CD14-positive monocyte (primary cell): ENCODE data around the gene ECE2. TPM values are rescaled to one million over a fixed set of nuclear protein-coding genes. Genes with fewer than 3 reads are reported as not detected.

Source experiments
- DNase-seq, 3 donors: peaks; one replicate each; pipeline ENCODE4 v3.0.0-alpha.2; 2011 to 2022
- H2AFZ ChIP-seq: 2 replicates; pipeline ENCODE4 v1.6.0; 2012; ENCODE audit warnings: mild to moderate bottlenecking, low read depth, low read length, inconsistent platforms; ENCODE audit not compliant: insufficient read depth, poor library complexity, severe bottlenecking
- H3K27ac ChIP-seq, 2 donors: 1 replicate in 1 of 2; 2 replicates in 1 of 2; pipeline ENCODE4 v1.5.1; 2012 to 2013; ENCODE audit warnings: low read length in 2 of 2, control low read depth in 1 of 2, inconsistent platforms in 1 of 2, low read depth in 1 of 2, mild to moderate bottlenecking in 1 of 2
- H3K27me3 ChIP-seq, 2 donors: one replicate each; pipeline versions ENCODE4 v1.6.0 to v1.6.1; 2011 to 2013; ENCODE audit warnings: low read length in 2 of 2; ENCODE audit not compliant: control insufficient read depth in 2 of 2, insufficient read depth in 2 of 2
- H3K36me3 ChIP-seq, 2 donors: replicated peaks in 1 of 2; 1 replicate in 1 of 2; 2 replicates in 1 of 2; pipeline versions ENCODE4 v1.5.1 to v1.6.1; 2012 to 2013; ENCODE audit warnings: low read length in 2 of 2, control low read depth in 1 of 2, inconsistent platforms in 1 of 2, mild to moderate bottlenecking in 1 of 2; ENCODE audit not compliant: insufficient read depth in 2 of 2, control insufficient read depth in 1 of 2
- H3K4me1 ChIP-seq, 2 donors: 1 replicate in 1 of 2; 2 replicates in 1 of 2; pipeline versions ENCODE4 v1.5.1 to v1.6.1; 2012 to 2013; ENCODE audit warnings: low read length in 2 of 2, control low read depth in 1 of 2, inconsistent platforms in 1 of 2, mild to moderate bottlenecking in 1 of 2, moderate library complexity in 1 of 2; ENCODE audit not compliant: insufficient read depth in 2 of 2, control insufficient read depth in 1 of 2
- H3K4me2 ChIP-seq: replicated peaks from 2 replicates; pipeline ENCODE3; 2012; ENCODE audit warnings: low read length, moderate library complexity, mild to moderate bottlenecking; ENCODE audit not compliant: poor library complexity, severe bottlenecking; ENCODE audit errors: extremely low read depth
- H3K4me3 ChIP-seq, 3 experiments: fragments of 200-600 bp in 1 of 3; sonication (generic) in 1 of 3; replicated peaks in 1 of 3; 1 replicate in 2 of 3; 2 replicates in 1 of 3; pipeline ENCODE4 v1.5.1; 2011 to 2013; ENCODE audit warnings: low read length in 3 of 3, mild to moderate bottlenecking in 3 of 3, control low read depth in 2 of 3, low read depth in 2 of 3, inconsistent platforms in 1 of 3, moderate library complexity in 1 of 3
- H3K79me2 ChIP-seq: 2 replicates; pipeline ENCODE4 v1.6.0; 2012; ENCODE audit warnings: mild to moderate bottlenecking, control low read depth, inconsistent platforms, low read length, moderate library complexity; ENCODE audit not compliant: insufficient read depth
- H3K9ac ChIP-seq: 2 replicates; pipeline ENCODE4 v1.6.0; 2017; ENCODE audit warnings: low read length, mild to moderate bottlenecking; ENCODE audit not compliant: insufficient read depth, poor library complexity, severe bottlenecking
- H3K9me3 ChIP-seq, 2 donors: replicated peaks in 1 of 2; 1 replicate in 1 of 2; 2 replicates in 1 of 2; pipeline versions ENCODE4 v1.5.1 to v1.6.1; 2012 to 2013; ENCODE audit warnings: low read length in 2 of 2, control low read depth in 1 of 2; ENCODE audit not compliant: control insufficient read depth in 1 of 2, insufficient read depth in 1 of 2
- H4K20me1 ChIP-seq: 2 replicates; pipeline ENCODE4 v1.6.0; 2012; ENCODE audit warnings: mild to moderate bottlenecking, low read length, control low read depth, moderate library complexity; ENCODE audit not compliant: insufficient read depth
- H3K27ac Mint-ChIP-seq, 7 donors: one replicate each; pipeline ENCODE4 v1.8.0; 2020; ENCODE audit warnings: mild to moderate bottlenecking in 7 of 7, mixed read lengths in 7 of 7, moderate library complexity in 6 of 7, inconsistent platforms in 2 of 7
- H3K27me3 Mint-ChIP-seq, 3 donors: one replicate each; pipeline ENCODE4 v1.8.0; 2021 to 2022; ENCODE audit warnings: low read depth in 3 of 3, mild to moderate bottlenecking in 3 of 3, mixed read lengths in 3 of 3, moderate library complexity in 3 of 3, inconsistent platforms in 1 of 3
- H3K36me3 Mint-ChIP-seq, 2 donors: one replicate each; pipeline ENCODE4 v1.8.0; 2020; ENCODE audit warnings: mixed read lengths in 2 of 2, inconsistent platforms in 1 of 2, mild to moderate bottlenecking in 1 of 2
- H3K4me1 Mint-ChIP-seq: one replicate; pipeline ENCODE4 v1.8.0; 2020; ENCODE audit warnings: mild to moderate bottlenecking, mixed read lengths
- H3K4me3 Mint-ChIP-seq, 2 donors: one replicate each; pipeline ENCODE4 v1.8.0; 2020; ENCODE audit warnings: mild to moderate bottlenecking in 2 of 2, mixed read lengths in 2 of 2, moderate library complexity in 1 of 2
- H3K9me3 Mint-ChIP-seq, 7 donors: one replicate each; pipeline ENCODE4 v1.8.0; 2020 to 2022; ENCODE audit warnings: mixed read lengths in 7 of 7, mild to moderate bottlenecking in 6 of 7, moderate library complexity in 6 of 7, inconsistent platforms in 2 of 7
- CTCF ChIP-seq: fragments of 200-600 bp; IDR thresholded peaks from one replicate; pipeline ENCODE4 v1.8.0; 2022; ENCODE audit warnings: antibody characterized with exemption, mild to moderate bottlenecking
- WGBS: methylation state at CpG from one replicate; pipeline ENCODE4 v1.1.5; 2013; ENCODE audit warnings: missing lambda C conversion rate; ENCODE audit not compliant: insufficient coverage; 5-methylcytosine and 5-hydroxymethylcytosine counted together
- intact Hi-C, 2 donors: fragments of 100-400 bp; cut with micrococcal nuclease; formaldehyde crosslinking; loops; one replicate each; pipeline versions ENCODE4 v1.15.0 to v1.15.1; 2023
- polyA plus RNA-seq, 3 donors: library from polyadenylated mRNA; depleted of rRNA in 1 of 3; unstranded in 2 of 3; stranded (reverse) in 1 of 3; fragments of 300-500 nt in 2 of 3; fragments of >200 nt in 1 of 3; fragmentation: Illumina TruSeq in 2 of 3; gene quantifications; 1 replicate in 2 of 3; 2 replicates in 1 of 3; pipeline ENCODE4 v1.2.3, GENCODE V29; 2012 to 2021

The ECE2 gene
- polyA plus RNA-seq, 3 donors, result not detected

- no peak overlapping the region for H3K27ac ChIP-seq
- peaks cover 0 to 5% of the 10 kb centered on the region in 2 donors for H3K36me3 Mint-ChIP-seq
- no peaks in the 10 kb centered on the region for H3K36me3 ChIP-seq
- no peak overlapping the region for H3K4me2 ChIP-seq
- no peak overlapping the region for H3K27ac Mint-ChIP-seq
- H4K20me1 ChIP-seq, result no peaks in the 10 kb centered on the region
- WGBS, result 96% methylated on average over 6 of the region's 6 CpGs
- H3K4me3 Mint-ChIP-seq, result peak overlapping the region in 1 of 2 donors; percentile 39
- no peak for DNase-seq
- H3K4me3 ChIP-seq, result no peak overlapping the region
- H3K27me3 Mint-ChIP-seq, result peaks cover 40 to 72% (median 56%) of the 10 kb centered on the region in 3 donors
- no peak for TF ChIP-seq CTCF
- no peak overlapping the region for H3K9ac ChIP-seq
- intact Hi-C loops, result no loop called here
- H3K4me1 ChIP-seq, result no peaks in the 10 kb centered on the region
- peaks cover 0 to 10% of the 10 kb centered on the region in 2 donors for H3K9me3 ChIP-seq
- H3K27me3 ChIP-seq, result peaks cover 22 to 56% of the 10 kb centered on the region in 2 donors
- H3K4me1 Mint-ChIP-seq, result peaks cover 2% of the 10 kb centered on the region
- peaks cover 0 to 10% (median 0%) of the 10 kb centered on the region in 7 donors for H3K9me3 Mint-ChIP-seq
- no peaks in the 10 kb centered on the region for H3K79me2 ChIP-seq
- no peak overlapping the region for H2AFZ ChIP-seq
These were observed 1.5 kb downstream of the ECE2 start for GRCh38 chr3:184277366-184277765.

- no peaks in the 10 kb centered on the region for H3K79me2 ChIP-seq
- 100% methylated on average over 1 of the region's 4 CpGs for WGBS
- H3K9me3 ChIP-seq, result no peaks in the 10 kb centered on the region
- H3K4me3 ChIP-seq, result no peak overlapping the region
- no peak for DNase-seq
- no peaks in the 10 kb centered on the region for H3K9me3 Mint-ChIP-seq
- H4K20me1 ChIP-seq, result no peaks in the 10 kb centered on the region
- no peaks in the 10 kb centered on the region for H3K36me3 ChIP-seq
- intact Hi-C loops, result loop anchor here (10.0 kb wide), 1 partner anchor 388 kb away; no protein-coding TSS in a partner anchor
- peaks cover 10 to 12% of the 10 kb centered on the region in 2 donors for H3K4me1 ChIP-seq
- H3K27me3 ChIP-seq, result peaks cover 0 to 11% of the 10 kb centered on the region in 2 donors
- peak overlapping the region in 1 of 7 donors; percentile 10 for H3K27ac Mint-ChIP-seq
- H3K27ac ChIP-seq, result no peak overlapping the region
- no peak overlapping the region for H3K4me3 Mint-ChIP-seq
- H3K9ac ChIP-seq, result no peak overlapping the region
- peaks cover 16% of the 10 kb centered on the region for H3K4me1 Mint-ChIP-seq
- peaks cover 17 to 42% (median 30%) of the 10 kb centered on the region in 3 donors for H3K27me3 Mint-ChIP-seq
- TF ChIP-seq CTCF, result no peak
- no peaks in the 10 kb centered on the region for H3K36me3 Mint-ChIP-seq
- no peak overlapping the region for H3K4me2 ChIP-seq
- H2AFZ ChIP-seq, result no peak overlapping the region
These were observed 7.1 kb downstream of the ECE2 start for GRCh38 chr3:184282941-184283340.
